ENCODE measurements around the gene MARCHF10. TPM values are rescaled to one million over a fixed set of nuclear protein-coding genes. Genes with fewer than 3 reads are reported as not detected.

The MARCHF10 gene
- total RNA-seq, 1 donor, result under 0.01 TPM

DNA sequence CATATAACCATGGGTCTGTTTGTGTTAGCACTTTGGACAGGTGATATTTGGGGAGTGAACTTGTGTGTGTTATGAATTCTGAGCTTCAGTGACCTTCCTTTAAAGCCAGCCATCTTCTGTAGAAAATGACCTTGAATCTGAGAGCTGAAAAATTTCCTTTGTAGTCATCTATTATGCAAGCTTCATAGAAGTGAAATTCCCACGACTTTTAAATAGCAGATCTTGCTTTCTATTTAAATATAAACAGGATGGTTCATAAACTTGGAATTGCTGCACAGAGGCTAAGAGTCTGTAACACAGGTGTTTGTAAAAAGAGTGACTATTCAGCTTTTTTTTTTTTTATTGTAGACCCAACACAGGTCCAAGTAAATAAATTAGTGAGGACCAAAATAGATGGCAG lies 85.5 kb downstream of the MARCHF10 start:
- DNase-seq (ENCODE audit: low read depth), result peak; percentile 55
- TF ChIP-seq, protein P1, sequence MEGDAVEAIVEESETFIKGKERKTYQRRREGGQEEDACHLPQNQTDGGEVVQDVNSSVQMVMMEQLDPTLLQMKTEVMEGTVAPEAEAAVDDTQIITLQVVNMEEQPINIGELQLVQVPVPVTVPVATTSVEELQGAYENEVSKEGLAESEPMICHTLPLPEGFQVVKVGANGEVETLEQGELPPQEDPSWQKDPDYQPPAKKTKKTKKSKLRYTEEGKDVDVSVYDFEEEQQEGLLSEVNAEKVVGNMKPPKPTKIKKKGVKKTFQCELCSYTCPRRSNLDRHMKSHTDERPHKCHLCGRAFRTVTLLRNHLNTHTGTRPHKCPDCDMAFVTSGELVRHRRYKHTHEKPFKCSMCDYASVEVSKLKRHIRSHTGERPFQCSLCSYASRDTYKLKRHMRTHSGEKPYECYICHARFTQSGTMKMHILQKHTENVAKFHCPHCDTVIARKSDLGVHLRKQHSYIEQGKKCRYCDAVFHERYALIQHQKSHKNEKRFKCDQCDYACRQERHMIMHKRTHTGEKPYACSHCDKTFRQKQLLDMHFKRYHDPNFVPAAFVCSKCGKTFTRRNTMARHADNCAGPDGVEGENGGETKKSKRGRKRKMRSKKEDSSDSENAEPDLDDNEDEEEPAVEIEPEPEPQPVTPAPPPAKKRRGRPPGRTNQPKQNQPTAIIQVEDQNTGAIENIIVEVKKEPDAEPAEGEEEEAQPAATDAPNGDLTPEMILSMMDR (IDR thresholded peaks at IDR 0.05; ENCODE audit: insufficient read depth, low read depth, low read length), result no peak
- H3K4me3 ChIP-seq (ENCODE audit: low read depth, low read length), result no peak overlapping the region

DNA sequence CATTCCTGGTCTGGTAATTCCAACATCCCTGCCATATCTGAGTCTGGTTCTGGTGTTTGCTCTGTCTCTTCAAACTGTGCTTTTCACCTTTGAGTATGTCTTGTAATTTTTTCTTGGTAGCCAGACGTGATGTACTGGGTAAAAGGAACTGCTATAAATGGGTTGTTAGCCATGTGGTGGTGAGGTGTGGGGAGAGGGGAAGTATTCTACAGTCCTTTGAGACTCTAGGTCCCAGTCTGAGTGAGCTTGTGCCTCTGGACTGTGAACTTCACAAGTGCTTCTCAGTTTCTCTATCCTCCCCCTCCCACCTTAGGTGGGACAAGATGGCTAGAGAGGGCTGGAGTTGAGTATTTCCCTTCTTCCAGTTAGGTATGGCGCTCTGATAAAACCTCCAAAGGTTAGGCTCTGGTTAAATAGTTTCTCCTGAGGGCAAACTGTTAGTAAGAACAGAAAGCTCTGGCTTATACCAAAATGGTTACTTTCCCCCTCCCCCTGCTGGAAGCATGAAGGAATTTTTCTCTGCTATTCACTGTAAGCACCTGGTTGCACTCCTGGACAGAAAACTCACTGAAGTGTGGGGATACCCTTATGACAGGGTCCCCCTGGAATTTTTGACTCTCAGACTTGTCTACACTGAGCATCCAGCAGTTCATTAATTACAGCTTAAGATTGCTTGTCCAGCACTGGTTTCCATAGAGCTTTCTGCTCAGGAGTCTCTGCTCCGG lies 87.8 kb downstream of the MARCHF10 start:
- no peak overlapping the region for H3K4me3 ChIP-seq (ENCODE audit: low read depth, low read length)
- no peak for DNase-seq (ENCODE audit: low read depth)
- TF ChIP-seq, protein P1 (IDR thresholded peaks at IDR 0.05; ENCODE audit: insufficient read depth, low read depth, low read length), result peak; percentile 34

DNA sequence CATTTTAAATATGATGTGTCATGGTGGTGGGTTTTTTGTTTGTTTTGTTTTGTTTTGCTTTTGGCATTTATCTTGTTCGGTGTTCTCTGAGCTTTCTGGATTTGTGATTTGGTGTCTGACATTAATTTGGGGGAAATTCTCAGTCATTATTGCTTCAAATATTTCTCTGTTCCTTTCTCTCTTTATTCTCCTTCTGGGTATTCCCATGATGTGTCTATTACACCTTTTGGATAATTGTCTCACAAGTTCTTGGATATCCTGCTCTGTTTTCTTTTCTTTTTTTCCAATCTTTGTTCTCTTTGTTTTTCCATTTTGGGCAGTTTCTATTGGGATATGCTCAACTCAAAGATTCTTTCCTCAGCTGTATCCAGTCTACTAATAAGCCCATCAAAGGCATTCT lies 88.5 kb downstream of the MARCHF10 start:
- H3K4me3 ChIP-seq (ENCODE audit: low read depth, low read length), result no peak overlapping the region
- DNase-seq (ENCODE audit: low read depth), result no peak
- TF ChIP-seq, protein P1 (IDR thresholded peaks at IDR 0.05; ENCODE audit: insufficient read depth, low read depth, low read length), result no peak

DNA sequence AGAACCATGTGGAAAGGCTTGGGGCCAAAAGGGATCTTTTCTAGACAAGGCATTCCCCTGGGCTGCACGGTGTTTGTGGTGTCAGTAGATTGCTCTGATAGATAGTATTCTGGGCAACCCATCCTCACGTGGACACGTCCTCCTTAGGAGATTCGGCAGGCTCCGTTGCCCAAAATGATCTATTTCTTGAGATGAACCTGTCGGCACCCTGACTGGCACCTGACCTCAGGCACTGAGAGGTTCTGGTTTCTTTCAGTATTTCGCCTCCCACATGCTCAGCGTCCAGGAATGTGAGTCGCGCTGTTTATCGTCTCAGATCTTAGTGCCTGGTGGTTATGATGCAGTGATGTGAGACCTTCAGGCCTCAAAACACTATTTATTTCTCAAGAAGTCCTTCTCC lies 89.7 kb downstream of the MARCHF10 start:
- DNase-seq (ENCODE audit: low read depth), result peak; percentile 91
- TF ChIP-seq, protein P1 (IDR thresholded peaks at IDR 0.05; ENCODE audit: insufficient read depth, low read depth, low read length), result no peak
- no peak overlapping the region for H3K4me3 ChIP-seq (ENCODE audit: low read depth, low read length)

DNA sequence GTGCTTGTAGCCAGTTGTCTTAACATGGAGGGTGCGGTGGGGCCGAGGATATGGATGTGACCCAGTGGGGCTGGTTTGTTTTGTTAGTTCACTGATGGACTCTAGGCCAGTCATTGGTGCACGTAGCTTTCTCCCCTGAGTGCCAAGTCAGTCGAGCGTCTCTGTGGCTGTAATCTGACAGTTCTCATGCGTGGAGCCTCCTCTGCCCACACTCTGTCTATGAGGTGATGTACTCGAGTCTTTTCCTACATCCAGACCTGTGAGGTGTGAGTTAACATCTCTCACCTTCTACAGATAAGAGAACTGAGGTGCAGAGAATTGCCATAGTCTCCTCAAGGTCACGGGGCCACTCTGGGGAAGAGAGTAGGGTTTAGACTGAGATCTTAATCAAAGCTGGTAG lies 90.2 kb downstream of the MARCHF10 start:
- DNase-seq (ENCODE audit: low read depth), result no peak
- TF ChIP-seq, protein P1 (IDR thresholded peaks at IDR 0.05; ENCODE audit: insufficient read depth, low read depth, low read length), result no peak
- no peak overlapping the region for H3K4me3 ChIP-seq (ENCODE audit: low read depth, low read length)

DNA sequence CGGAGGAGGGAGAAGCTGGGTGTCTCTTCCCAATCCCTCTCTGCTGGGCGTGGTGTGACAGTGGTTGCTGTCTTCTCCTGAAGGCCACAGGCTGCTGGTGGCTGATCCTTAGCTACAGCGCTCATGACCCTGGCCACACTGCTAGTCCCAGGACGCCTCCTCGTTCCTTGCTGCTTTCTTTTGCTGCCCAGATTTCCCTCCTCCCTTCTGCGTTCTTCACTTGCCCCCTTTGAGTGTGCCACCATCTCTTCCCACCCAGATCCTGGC lies 90.6 kb downstream of the MARCHF10 start:
- TF ChIP-seq, protein P1 (IDR thresholded peaks at IDR 0.05; ENCODE audit: insufficient read depth, low read depth, low read length), result no peak
- H3K4me3 ChIP-seq (ENCODE audit: low read depth, low read length), result no peak overlapping the region
- DNase-seq (ENCODE audit: low read depth), result no peak

Data from fibroblast of villous mesenchyme (primary cell).